H1 (cell line): ENCODE data around the gene GSE1. TPM values are rescaled to one million over a fixed set of nuclear protein-coding genes. Genes with fewer than 3 reads are reported as not detected.

Experiments
- CTCF ChIA-PET: fragments of 300-600 bp; sonication (Branson Sonifier 250); formaldehyde crosslinking; loops from one replicate; lab custom pipeline; 2021; ENCODE audit not compliant: partially characterized antibody; lab: Charles Lee
- POLR2A ChIA-PET: fragments of 300-600 bp; sonication (Branson Sonifier 250); formaldehyde crosslinking; loops from one replicate; lab custom pipeline; 2021; ENCODE audit warnings: inconsistent platforms; ENCODE audit not compliant: partially characterized antibody; lab: Charles Lee
- DNase-seq, 2 experiments: peaks; one replicate each; pipeline versions ENCODE4 v3.0.0 to v3.0.0-alpha.2; 2010 to 2022; ENCODE audit warnings: low spot score in 2 of 2, low read depth in 1 of 2, mixed read lengths in 1 of 2
- FAIRE-seq: peaks from 2 replicates; lab custom pipeline; 2011; peaks lifted over from hg19 to GRCh38; lab: Jason Lieb, UNC
- H2AFZ ChIP-seq: 2 replicates; pipeline ENCODE4 v1.8.1; 2012; ENCODE audit warnings: low read length, inconsistent platforms
- H2AK5ac ChIP-seq: 2 replicates; pipeline ENCODE4 v1.6.1; 2013; ENCODE audit warnings: low read depth, low read length
- H2BK120ac ChIP-seq: replicated peaks from 2 replicates; pipeline ENCODE3; 2013; ENCODE audit warnings: low read depth, low read length, inconsistent platforms
- H2BK12ac ChIP-seq: 2 replicates; pipeline ENCODE4 v1.6.1; 2013; ENCODE audit warnings: low read depth, low read length
- H2BK15ac ChIP-seq: 2 replicates; pipeline ENCODE4 v1.6.1; 2013; ENCODE audit warnings: low read length
- H2BK20ac ChIP-seq: 2 replicates; pipeline ENCODE4 v1.6.1; 2013; ENCODE audit warnings: low read length
- H2BK5ac ChIP-seq: 2 replicates; pipeline ENCODE4 v1.6.1; 2013; ENCODE audit warnings: low read depth, low read length
- H3K14ac ChIP-seq: 2 replicates; pipeline ENCODE4 v1.6.1; 2013; ENCODE audit warnings: inconsistent platforms; ENCODE audit not compliant: insufficient read length
- H3K18ac ChIP-seq: 2 replicates; pipeline ENCODE4 v1.6.1; 2013; ENCODE audit warnings: low read length; ENCODE audit errors: extremely low read depth
- H3K23ac ChIP-seq: 2 replicates; pipeline ENCODE4 v1.6.1; 2013; ENCODE audit warnings: inconsistent platforms; ENCODE audit not compliant: insufficient read length
- H3K23me2 ChIP-seq: 2 replicates; pipeline ENCODE4 v1.6.1; 2013; ENCODE audit warnings: low read depth, low read length
- H3K27ac ChIP-seq: 2 replicates; pipeline ENCODE4 v1.6.1; 2011; ENCODE audit warnings: low read depth, low read length, inconsistent platforms
- H3K27me3 ChIP-seq, 4 experiments: replicated peaks in 1 of 4; 1 replicate in 1 of 4; 2 replicates in 3 of 4; pipeline versions ENCODE4 v1.6.1 to v1.8.1; 2011 to 2013; ENCODE audit warnings: low read length in 3 of 4, mild to moderate bottlenecking in 3 of 4, inconsistent platforms in 2 of 4, mixed read lengths in 2 of 4, moderate library complexity in 1 of 4; ENCODE audit not compliant: control insufficient read depth in 3 of 4, insufficient read depth in 3 of 4; ENCODE audit errors: extremely low read depth in 1 of 4
- H3K36me3 ChIP-seq, 4 experiments: 2 replicates each; pipeline versions ENCODE4 v1.6.1 to v1.8.1; 2011 to 2013; ENCODE audit warnings: mild to moderate bottlenecking in 4 of 4, low read length in 3 of 4, moderate library complexity in 2 of 4, control low read depth in 1 of 4, inconsistent platforms in 1 of 4; ENCODE audit not compliant: insufficient read depth in 4 of 4, control insufficient read depth in 2 of 4
- H3K4ac ChIP-seq: replicated peaks from 2 replicates; pipeline ENCODE3; 2013; ENCODE audit warnings: low read length, low read depth, mixed read lengths, inconsistent platforms; ENCODE audit not compliant: insufficient read length
- H3K4me1 ChIP-seq, 4 experiments: replicated peaks in 1 of 4; 1 replicate in 1 of 4; 2 replicates in 3 of 4; pipeline versions ENCODE4 v1.6.1 to v1.8.1; 2011 to 2013; ENCODE audit warnings: low read length in 3 of 4, inconsistent platforms in 2 of 4, mixed read lengths in 1 of 4; ENCODE audit not compliant: insufficient read depth in 4 of 4, control insufficient read depth in 3 of 4
- H3K4me2 ChIP-seq, 2 experiments: 2 replicates each; pipeline versions ENCODE4 v1.6.1 to v1.8.1; 2011 to 2013; ENCODE audit warnings: low read depth in 2 of 2, low read length in 2 of 2, control low read depth in 1 of 2, inconsistent platforms in 1 of 2, mild to moderate bottlenecking in 1 of 2; ENCODE audit not compliant: insufficient read depth in 1 of 2
- H3K4me3 ChIP-seq, 4 experiments: fragments of 200-600, 300-600 bp in 1 of 4; sonication (generic), shearing (Covaris generic), sonication (Bioruptor Twin) in 1 of 4; 2 replicates each; pipeline versions ENCODE4 v1.5.1 to v1.8.1; 2011 to 2016; ENCODE audit warnings: low read length in 4 of 4, low read depth in 3 of 4, control low read depth in 2 of 4, inconsistent platforms in 2 of 4, mild to moderate bottlenecking in 2 of 4, mixed read lengths in 1 of 4, moderate library complexity in 1 of 4; ENCODE audit not compliant: insufficient read depth in 2 of 4; ENCODE audit errors: extremely low read depth in 1 of 4
- H3K56ac ChIP-seq: replicated peaks from 2 replicates; pipeline ENCODE3; 2013; ENCODE audit warnings: low read depth, mild to moderate bottlenecking, mixed read lengths, low read length, inconsistent platforms; ENCODE audit not compliant: insufficient read length
- H3K79me1 ChIP-seq: 2 replicates; pipeline ENCODE4 v1.6.1; 2013; ENCODE audit warnings: low read depth, low read length, control low read depth
- H3K79me2 ChIP-seq, 2 experiments: 2 replicates each; pipeline versions ENCODE4 v1.6.1 to v1.8.1; 2012 to 2013; ENCODE audit warnings: low read length in 2 of 2, mild to moderate bottlenecking in 2 of 2, inconsistent platforms in 1 of 2; ENCODE audit not compliant: insufficient read depth in 2 of 2, control insufficient read depth in 1 of 2
- H3K9ac ChIP-seq, 4 experiments: replicated peaks in 1 of 4; 1 replicate in 1 of 4; 2 replicates in 3 of 4; pipeline versions ENCODE4 v1.6.1 to v1.8.1; 2011 to 2013; ENCODE audit warnings: low read depth in 3 of 4, low read length in 3 of 4, control low read depth in 2 of 4, mild to moderate bottlenecking in 2 of 4, moderate library complexity in 2 of 4, inconsistent platforms in 1 of 4; ENCODE audit errors: extremely low read depth in 1 of 4
- H3K9me3 ChIP-seq, 2 experiments: 2 replicates each; pipeline versions ENCODE4 v1.6.1 to v1.8.1; 2012 to 2013; ENCODE audit warnings: mild to moderate bottlenecking in 2 of 2, moderate library complexity in 2 of 2, control low read depth in 1 of 2, inconsistent platforms in 1 of 2, low read depth in 1 of 2, low read length in 1 of 2, mixed read lengths in 1 of 2; ENCODE audit not compliant: insufficient read depth in 2 of 2
- H4K20me1 ChIP-seq, 2 experiments: replicated peaks in 1 of 2; 2 replicates each; pipeline versions ENCODE3 to v1.8.1; 2011 to 2013; ENCODE audit warnings: inconsistent platforms in 2 of 2, low read length in 2 of 2, mild to moderate bottlenecking in 1 of 2; ENCODE audit not compliant: insufficient read depth in 2 of 2, control insufficient read depth in 1 of 2
- H4K5ac ChIP-seq: 2 replicates; pipeline ENCODE4 v1.6.1; 2013; ENCODE audit warnings: low read length, low read depth, mixed read lengths, inconsistent platforms; ENCODE audit not compliant: insufficient read length
- H4K8ac ChIP-seq: 2 replicates; pipeline ENCODE4 v1.8.0; 2013; ENCODE audit warnings: mild to moderate bottlenecking, moderate library complexity, low read length, inconsistent platforms; ENCODE audit not compliant: insufficient read depth; ENCODE audit errors: extremely low read depth
- H4K91ac ChIP-seq: replicated peaks from 2 replicates; pipeline ENCODE3; 2013; ENCODE audit warnings: low read length, mixed read lengths, inconsistent platforms; ENCODE audit not compliant: insufficient read length
- EGR1 ChIP-seq: IDR thresholded peaks from 2 replicates; pipeline ENCODE4 v1.6.1; 2011; ENCODE audit warnings: low read depth, low read length, borderline replicate concordance
- KDM4A ChIP-seq: IDR thresholded peaks from one replicate; pipeline ENCODE4 v1.7.1; 2012; ENCODE audit warnings: low read depth, mild to moderate bottlenecking, moderate library complexity, low read length, inconsistent platforms; ENCODE audit not compliant: severe bottlenecking
- POLR2A ChIP-seq, 2 experiments: IDR thresholded peaks; 1 replicate in 1 of 2; 2 replicates in 1 of 2; pipeline ENCODE4 v1.6.1; 2011; ENCODE audit warnings: low read depth in 2 of 2, low read length in 2 of 2, mild to moderate bottlenecking in 2 of 2; ENCODE audit errors: control extremely low read depth in 1 of 2
- SIN3A ChIP-seq, 2 experiments: IDR thresholded peaks in 1 of 2; conservative IDR thresholded peaks in 1 of 2; 2 replicates each; pipeline ENCODE4 v1.6.1; 2011 to 2012; ENCODE audit warnings: low read length in 2 of 2, improper control_type of control experiment in 1 of 2, low read depth in 1 of 2, mild to moderate bottlenecking in 1 of 2
- WGBS, 2 experiments: shearing (Covaris generic) in 1 of 2; methylation state at CpG; one replicate each; pipeline versions ENCODE4 v1.1.6 to v1.1.7; 2013 to 2015; ENCODE audit warnings: low lambda C conversion rate in 2 of 2, mixed read lengths in 2 of 2, inconsistent platforms in 1 of 2, low coverage in 1 of 2, missing lambda C conversion rate in 1 of 2; ENCODE audit not compliant: insufficient replicate concordance in 2 of 2, insufficient coverage in 1 of 2, insufficient read length in 1 of 2; ENCODE audit errors: extremely low coverage in 1 of 2, missing lambda C conversion rate in 1 of 2; 5-methylcytosine and 5-hydroxymethylcytosine counted together
- polyA plus RNA-seq, 7 experiments: library from polyadenylated mRNA; depleted of rRNA in 3 of 7; stranded (reverse) in 5 of 7; unstranded in 2 of 7; fragments of >200 nt in 5 of 7; fragments of 200-250 nt in 2 of 7; gene quantifications; 1 replicate in 5 of 7; 2 replicates in 1 of 7; 4 replicates in 1 of 7; pipeline versions ENCODE4 v1.2.1 to v1.2.3, GENCODE V29; 2011 to 2013; ENCODE audit warnings: missing spikeins in 2 of 7, mixed read lengths in 2 of 7
- total RNA-seq: library from RNA; stranded (reverse); fragmentation: NEBNext Ultra II Directional; extraction: Animal tissue kit (Norgen Biotek cat#: 25700); gene quantifications from 2 replicates; pipeline ENCODE4 v1.2.1, GENCODE V29; 2021
- TF ChIP-seq, protein P1 (sequence below), 3 experiments: IDR thresholded peaks; 1 replicate in 2 of 3; 2 replicates in 1 of 3; pipeline versions ENCODE4 v1.5.1 to v1.6.1; 2011; ENCODE audit warnings: low read length in 3 of 3, mild to moderate bottlenecking in 3 of 3, inconsistent platforms in 2 of 3, low read depth in 1 of 3, moderate library complexity in 1 of 3; ENCODE audit not compliant: insufficient read depth in 1 of 3; ENCODE audit errors: control extremely low read depth in 1 of 3
- TF ChIP-seq, protein P2 (sequence below): IDR thresholded peaks from 2 replicates; pipeline ENCODE4 v1.6.1; 2012; ENCODE audit warnings: inconsistent platforms

The GSE1 gene
- total and polyA plus RNA-seq, 2 of the 8 experiments (the other 6 are each of a cell fraction or from before 2014, with no cell fraction given): 26.0 to 65.6 TPM

DNA sequence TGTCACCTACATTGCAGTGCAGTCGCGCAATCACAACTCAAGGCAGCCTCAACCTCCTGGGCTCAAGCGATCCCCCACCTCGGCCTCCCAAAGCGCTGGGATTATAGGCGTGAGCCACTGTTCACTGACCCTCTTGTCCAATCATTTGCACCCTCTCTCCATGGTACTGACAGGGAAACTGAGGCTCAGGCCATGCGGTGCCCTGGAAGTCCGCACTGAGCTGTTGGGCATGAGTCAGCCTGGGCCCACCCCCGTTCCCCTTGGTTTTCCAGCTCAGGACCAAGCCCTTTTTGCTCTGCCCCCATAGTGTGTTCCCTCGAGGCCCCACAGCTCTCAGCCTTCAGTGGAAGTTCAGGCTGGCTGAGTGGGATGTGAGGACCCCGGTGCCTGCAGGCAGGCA, 10.1 kb downstream of the GSE1 start:
- Histone ChIP-seq H3K36me3 (peaks cover 0 to 1% (median 0%) of the 10 kb centered on the region in 4 experiments; a peak in 3 of 8 replicates), H2BK12ac (no peak overlapping the region), H3K9me3 (no peaks in the 10 kb centered on the region), H4K91ac (no peak overlapping the region), H2AFZ (no peak overlapping the region), H4K8ac (no peak overlapping the region), H4K20me1 (peaks cover 71 to 75% of the 10 kb centered on the region in 2 experiments), H2BK5ac (no peak overlapping the region), H2BK20ac (no peak overlapping the region), H3K23me2 (no peaks in the 10 kb centered on the region), H3K9ac (no peak overlapping the region), H2BK120ac (no peak overlapping the region), H3K23ac (no peak overlapping the region), H2AK5ac (no peak overlapping the region), H2BK15ac (no peak overlapping the region), H3K27ac (no peak overlapping the region), H3K4ac (no peak overlapping the region), H3K79me1 (peaks cover 26% of the 10 kb centered on the region), H3K4me1 (peaks cover 0 to 29% (median 21%) of the 10 kb centered on the region in 4 experiments; a peak in 6 of 7 replicates), H3K18ac (no peak overlapping the region), H3K14ac (no peak overlapping the region), H3K27me3 (no peaks in the 10 kb centered on the region; a peak in 1 of 7 replicates), H4K5ac (no peak overlapping the region), H3K4me3 (no peak overlapping the region), H3K56ac (no peak overlapping the region), H3K4me2 (no peak overlapping the region), H3K79me2 (peaks cover 40 to 100% of the 10 kb centered on the region in 2 experiments)
- FAIRE-seq (no peak), DNase-seq (no peak)
- CTCF ChIA-PET: interaction anchor here (0.5 to 7.2 kb wide), 10 partner anchors 6 to 510 kb away, joined by 3 to 93 read pairs (median 3); no protein-coding TSS in a partner anchor
- POLR2A ChIA-PET: interaction anchor here (1.0 kb wide), 1 partner anchor 10 kb away, joined by 4 read pairs; the partner anchor contains the start of gene GSE1
- 95% methylated on average over 11 of the region's 11 CpGs; no CpG with 5 or more reads in 1 of the 2 experiments for WGBS, 2 experiments
- TF ChIP-seq SIN3A (conservative IDR thresholded peaks at IDR 0.05 in 1 of 2, IDR thresholded peaks at IDR 0.05 in 1 of 2; ENCODE audit: low read depth in 1 of 2, low read length in 2 of 2) (no peak), POLR2A (IDR thresholded peaks at IDR 0.05; ENCODE audit: control extremely low read depth in 1 of 2, low read depth in 2 of 2, low read length in 2 of 2) (no peak), KDM4A (no peak), EGR1 (no peak)
- TF ChIP-seq, protein P1, sequence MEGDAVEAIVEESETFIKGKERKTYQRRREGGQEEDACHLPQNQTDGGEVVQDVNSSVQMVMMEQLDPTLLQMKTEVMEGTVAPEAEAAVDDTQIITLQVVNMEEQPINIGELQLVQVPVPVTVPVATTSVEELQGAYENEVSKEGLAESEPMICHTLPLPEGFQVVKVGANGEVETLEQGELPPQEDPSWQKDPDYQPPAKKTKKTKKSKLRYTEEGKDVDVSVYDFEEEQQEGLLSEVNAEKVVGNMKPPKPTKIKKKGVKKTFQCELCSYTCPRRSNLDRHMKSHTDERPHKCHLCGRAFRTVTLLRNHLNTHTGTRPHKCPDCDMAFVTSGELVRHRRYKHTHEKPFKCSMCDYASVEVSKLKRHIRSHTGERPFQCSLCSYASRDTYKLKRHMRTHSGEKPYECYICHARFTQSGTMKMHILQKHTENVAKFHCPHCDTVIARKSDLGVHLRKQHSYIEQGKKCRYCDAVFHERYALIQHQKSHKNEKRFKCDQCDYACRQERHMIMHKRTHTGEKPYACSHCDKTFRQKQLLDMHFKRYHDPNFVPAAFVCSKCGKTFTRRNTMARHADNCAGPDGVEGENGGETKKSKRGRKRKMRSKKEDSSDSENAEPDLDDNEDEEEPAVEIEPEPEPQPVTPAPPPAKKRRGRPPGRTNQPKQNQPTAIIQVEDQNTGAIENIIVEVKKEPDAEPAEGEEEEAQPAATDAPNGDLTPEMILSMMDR (IDR thresholded peaks at IDR 0.05; ENCODE audit: control extremely low read depth in 1 of 3, insufficient read depth in 1 of 3, low read depth in 1 of 3, low read length in 3 of 3): no peak
- TF ChIP-seq, protein P2, sequence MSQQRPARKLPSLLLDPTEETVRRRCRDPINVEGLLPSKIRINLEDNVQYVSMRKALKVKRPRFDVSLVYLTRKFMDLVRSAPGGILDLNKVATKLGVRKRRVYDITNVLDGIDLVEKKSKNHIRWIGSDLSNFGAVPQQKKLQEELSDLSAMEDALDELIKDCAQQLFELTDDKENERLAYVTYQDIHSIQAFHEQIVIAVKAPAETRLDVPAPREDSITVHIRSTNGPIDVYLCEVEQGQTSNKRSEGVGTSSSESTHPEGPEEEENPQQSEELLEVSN: no peak
